IPS DF 4.7 (cell line): Measurements from ENCODE around the gene DLEC1.

Source experiments
- DNase-seq: peaks from one replicate; pipeline ENCODE4 v3.0.0-alpha.2; 2013; ENCODE audit warnings: low spot score; ENCODE audit errors: extremely low read depth

DLEC1 gene

GRCh38 chr3:38000965-38001455, 38.0 kb upstream of the DLEC1 start:
- DNase-seq: no peak

DNA sequence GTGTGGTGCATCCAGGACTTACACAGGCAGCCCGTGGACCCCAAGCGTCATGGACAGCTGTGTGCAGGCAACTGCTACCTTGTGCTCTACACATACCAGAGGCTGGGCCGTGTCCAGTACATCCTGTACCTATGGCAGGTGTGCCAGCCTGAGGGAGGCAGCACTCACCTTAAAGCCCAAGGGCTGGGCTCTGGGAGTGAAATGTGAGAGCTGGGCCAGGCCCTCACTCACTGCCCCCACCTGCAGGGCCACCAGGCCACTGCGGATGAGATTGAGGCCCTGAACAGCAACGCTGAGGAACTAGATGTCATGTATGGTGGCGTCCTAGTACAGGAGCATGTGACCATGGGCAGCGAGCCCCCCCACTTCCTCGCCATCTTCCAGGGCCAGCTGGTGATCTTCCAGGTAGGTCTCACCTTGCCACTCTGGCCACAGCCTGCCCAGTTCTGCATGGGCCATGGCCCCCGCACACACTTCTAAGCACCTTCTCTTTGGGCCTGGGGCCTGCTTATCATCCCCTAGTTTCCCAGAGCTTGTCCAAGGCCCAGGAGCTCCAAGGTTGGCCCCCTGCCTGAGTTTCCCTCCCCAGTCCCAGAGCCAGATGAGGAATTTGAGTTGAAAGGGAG, 37.4 kb upstream of the DLEC1 start:
- DNase-seq: no peak

DNA sequence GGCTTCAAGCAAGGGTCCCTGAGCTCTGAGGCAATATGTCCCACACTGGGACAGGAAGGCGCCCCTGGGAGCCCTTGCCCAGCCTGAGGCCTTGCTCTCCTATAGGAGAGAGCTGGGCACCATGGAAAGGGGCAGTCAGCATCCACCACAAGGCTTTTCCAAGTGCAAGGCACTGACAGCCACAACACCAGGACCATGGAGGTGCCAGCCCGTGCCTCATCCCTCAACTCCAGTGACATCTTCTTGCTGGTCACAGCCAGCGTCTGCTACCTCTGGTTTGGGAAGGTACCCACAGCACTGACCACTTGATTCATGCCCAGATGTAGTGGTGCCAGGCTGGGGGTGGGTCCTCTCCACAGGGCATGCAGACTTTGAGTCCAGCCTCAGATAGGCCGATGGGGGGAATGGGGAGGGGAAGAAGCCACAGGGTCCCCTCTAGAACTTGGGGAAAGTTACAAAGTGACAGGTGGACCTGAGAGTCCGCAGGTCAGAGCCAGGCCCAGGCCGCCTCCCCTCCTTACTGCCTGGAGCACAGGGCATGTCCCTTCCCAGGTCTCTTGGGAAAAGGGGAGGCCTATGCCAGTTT, 36.6 kb upstream of the DLEC1 start:
- no peak for DNase-seq

GRCh38 chr3:38002940-38003339, 36.1 kb upstream of the DLEC1 start:
- DNase-seq: no peak

DNA sequence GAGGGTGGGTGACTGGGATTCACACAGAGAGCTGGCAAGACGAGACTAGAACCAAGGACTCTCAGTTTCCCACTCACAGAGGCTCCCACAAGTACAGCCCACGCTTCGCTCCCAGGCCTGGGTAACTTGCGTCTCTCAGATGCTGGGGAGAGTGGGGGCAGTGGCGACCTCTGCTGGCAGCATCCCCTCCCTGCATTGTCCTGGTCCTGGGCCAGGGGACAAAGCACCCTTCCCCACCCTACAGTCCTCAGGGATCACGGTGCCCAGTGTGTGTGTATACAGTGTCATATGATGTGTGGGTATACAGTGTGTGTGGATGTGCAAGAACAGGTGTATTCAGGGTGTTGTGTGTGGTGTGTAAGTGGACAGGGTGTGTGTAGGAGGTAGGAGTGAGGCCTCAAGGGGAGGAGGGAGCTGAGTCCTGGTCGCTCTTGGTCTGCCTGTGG, 35.6 kb upstream of the DLEC1 start:
- DNase-seq: peak; percentile 46

GRCh38 chr3:38003817-38004414, 35.1 kb upstream of the DLEC1 start:
- DNase-seq: no peak

- no peak for DNase-seq
Observed at GRCh38 chr3:38004415-38005075, 34.5 kb upstream of the DLEC1 start.

- DNase-seq: no peak
Observed at GRCh38 chr3:38005076-38006020, 33.7 kb upstream of the DLEC1 start.

DNA sequence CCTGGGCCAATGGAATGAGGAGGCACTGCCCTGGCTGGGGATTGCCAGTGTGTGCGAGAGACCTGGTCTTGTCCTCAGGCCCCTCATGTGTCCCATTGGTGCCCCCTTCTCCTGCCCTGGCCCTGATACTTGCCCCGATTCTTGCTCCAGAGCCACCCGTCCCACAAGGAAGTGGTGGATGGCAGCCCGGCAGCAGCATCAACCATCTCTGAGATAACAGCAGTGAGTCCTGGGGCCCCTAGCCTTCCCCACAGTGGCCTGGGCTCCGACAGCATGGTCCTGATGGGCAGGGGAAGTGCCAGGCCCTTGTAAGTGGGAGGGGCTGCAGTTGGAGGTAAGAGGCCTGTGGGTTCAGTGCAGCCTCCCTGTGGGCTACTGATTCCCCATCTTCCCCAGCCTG, 33.0 kb upstream of the DLEC1 start:
- DNase-seq: no peak

- no peak for DNase-seq
Observed at GRCh38 chr3:38006445-38006995, 32.5 kb upstream of the DLEC1 start.

DNA sequence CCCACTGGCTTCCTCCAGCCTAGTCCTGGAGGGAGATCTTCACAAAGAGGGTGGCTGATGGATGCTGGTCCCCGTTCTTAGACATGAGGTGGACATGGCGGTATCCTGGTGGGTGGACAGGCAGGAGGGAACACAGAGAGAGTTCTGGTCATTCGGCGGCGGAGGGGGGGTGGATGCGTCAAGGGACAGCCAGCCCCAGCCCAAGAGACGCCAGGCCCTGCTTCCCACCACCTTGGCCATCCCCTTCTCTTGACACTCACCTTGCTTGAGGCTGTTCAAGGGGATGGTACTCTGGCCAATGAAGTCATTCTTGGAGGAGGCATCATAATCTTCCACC, 31.3 kb upstream of the DLEC1 start:
- DNase-seq: no peak

- no peak for DNase-seq
Observed at GRCh38 chr3:38008191-38008701, 30.8 kb upstream of the DLEC1 start.

DNA sequence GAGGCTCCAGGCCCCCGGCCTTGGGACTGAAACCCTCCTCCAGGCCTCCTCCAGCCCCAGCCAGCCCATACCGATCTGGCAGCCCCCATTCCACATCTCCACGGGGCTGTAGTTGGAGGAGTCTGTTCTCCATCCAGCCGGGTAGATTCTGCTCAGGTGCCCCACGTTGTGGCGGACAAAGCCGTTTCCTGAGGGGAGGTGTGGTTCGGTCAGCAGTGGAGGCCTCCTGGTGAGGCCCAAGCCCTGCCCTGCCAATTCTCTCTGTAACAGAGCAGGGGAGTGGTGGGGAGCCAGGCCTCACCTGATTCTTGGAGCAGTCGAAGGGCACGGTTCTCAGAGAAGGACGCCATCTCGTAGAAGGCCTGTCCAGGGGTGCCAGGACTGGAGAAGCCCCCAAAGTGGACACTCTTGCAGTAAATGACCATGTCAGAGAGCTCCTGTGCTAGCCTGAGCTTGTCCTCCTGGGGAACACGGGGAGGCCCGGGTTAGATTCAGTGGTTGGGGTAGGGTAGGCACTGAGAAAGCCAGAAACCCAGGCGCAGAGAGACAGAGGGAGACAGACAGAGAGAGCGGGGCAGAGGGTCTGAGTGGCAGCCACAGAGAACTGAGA, 29.9 kb upstream of the DLEC1 start:
- no peak for DNase-seq

GRCh38 chr3:38009807-38010591, 29.0 kb upstream of the DLEC1 start:
- DNase-seq: no peak

DNA sequence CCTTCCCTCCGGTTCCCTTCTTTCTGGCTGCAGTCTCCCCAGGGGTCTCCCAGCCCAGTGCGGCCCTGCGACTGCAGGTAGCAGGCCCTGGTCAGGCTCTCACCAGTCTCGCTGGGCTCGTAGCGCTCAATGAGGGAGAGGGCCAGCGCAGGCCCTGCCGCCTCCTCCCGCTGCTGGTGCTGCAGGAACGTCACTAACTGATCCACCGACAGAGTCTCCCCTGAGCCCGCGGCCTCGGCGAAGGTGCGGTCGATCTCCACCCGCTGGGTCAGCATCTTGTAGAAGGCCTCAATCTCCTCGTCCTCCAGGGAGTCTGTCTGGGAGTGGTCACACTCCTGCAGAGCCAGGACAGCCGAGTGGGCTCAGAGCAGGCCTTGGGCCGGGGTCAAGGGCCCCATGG, 27.9 kb upstream of the DLEC1 start:
- no peak for DNase-seq

DNA sequence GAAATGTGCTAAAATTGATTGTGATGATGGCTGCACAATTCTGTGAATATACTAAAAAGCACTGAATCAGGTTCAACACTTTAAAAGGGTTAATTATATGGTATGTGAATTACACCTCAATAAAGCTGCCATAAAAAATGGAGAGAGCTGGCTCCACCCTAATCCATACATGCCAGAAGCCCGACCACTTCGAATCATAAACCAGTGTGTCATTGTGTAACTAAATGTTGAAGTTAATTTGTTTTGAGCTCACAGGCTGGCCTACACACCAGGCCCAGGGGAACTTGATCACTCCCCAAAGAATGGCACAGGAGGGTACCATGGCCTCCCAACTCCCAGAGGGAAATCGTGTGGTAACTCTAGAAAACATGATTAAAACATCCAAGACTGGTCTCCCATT, 23.5 kb upstream of the DLEC1 start:
- DNase-seq: no peak

DNA sequence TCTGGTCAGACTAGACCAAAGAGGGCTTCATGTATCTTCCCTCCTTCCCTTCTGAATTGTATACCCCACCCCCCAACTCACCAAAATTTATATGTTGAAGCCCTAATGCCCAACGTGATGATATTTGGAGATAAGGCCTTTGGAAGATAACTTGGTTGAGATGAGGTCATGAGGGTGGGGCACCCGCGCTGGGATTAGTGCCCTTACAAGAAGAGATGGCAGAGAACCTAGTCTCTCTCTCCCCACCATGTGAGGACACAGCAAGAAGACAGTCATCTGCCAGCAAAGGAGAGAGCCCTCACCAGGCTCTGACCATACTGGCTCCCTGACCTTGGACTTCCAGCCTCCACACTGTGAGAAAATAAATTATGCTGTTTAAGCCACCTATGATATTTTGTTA, 23.0 kb upstream of the DLEC1 start:
- DNase-seq: no peak

DNA sequence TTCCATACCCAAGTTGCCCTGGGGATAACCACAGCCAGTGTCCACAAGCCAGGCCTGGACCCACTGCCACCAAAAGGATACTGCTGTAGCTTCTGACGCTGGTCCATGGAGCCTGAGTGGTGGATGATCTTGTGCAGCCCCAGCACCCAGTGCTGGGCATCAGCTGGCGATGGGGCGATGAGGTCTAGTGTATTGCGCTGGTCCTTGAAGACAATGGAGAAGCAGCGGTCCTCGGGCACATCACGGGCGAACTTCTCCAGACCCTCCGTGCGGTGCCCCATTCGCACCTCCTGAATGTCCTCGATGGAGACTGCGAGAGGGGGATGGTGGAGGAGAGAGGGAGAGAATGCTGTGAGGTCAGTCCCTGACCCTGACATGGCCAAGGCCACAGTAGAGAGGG, 22.6 kb upstream of the DLEC1 start:
- no peak for DNase-seq

DNA sequence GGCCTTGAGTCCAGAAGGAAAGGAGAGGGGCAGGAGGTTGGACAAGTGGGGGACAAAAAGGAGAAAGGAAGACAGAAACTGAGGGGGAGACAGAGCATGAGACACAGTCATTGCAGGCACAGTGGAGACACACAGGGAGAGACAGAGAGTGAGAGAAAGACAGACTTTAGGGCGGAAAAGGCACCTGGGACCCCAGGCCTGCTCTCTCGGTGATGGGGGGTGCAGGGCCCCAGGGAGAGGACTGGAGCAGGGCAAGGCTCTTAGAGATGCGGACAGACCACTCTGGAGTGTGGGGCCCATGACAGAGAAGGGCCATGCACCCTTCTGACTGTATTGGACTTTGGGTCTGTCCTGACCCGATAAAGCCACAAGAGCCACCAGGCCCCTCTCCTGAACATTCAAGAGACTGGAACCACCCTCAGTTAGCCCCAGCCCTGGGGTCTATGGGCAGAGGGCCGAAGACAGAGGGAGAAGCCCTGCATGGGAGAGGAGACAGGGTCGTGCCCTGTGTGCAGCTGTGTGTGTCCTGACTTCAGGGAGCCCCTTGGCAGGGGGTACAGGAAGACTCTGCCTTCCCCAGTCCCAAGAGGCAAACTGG, 22.1 kb upstream of the DLEC1 start:
- no peak for DNase-seq
